Measurements from ENCODE around the gene CCDC192.

- TF ChIP-seq CTCF (IDR thresholded peaks at IDR 0.05) (no peak), MXD4 (CRISPR knock-in tag; IDR thresholded peaks at IDR 0.05; ENCODE audit: borderline replicate concordance) (no peak), TEAD4 (CRISPR knock-in tag; IDR thresholded peaks at IDR 0.05) (no peak), SP1 (CRISPR knock-in tag; conservative IDR thresholded peaks at IDR 0.05) (no peak), MAX (CRISPR knock-in tag; IDR thresholded peaks at IDR 0.05) (no peak), ZNF121 (CRISPR knock-in tag; IDR thresholded peaks at IDR 0.05) (no peak), ATF1 (CRISPR knock-in tag; IDR thresholded peaks at IDR 0.05) (no peak), ZNF416 (CRISPR knock-in tag; IDR thresholded peaks at IDR 0.05) (no peak), FOXK1 (CRISPR knock-in tag; IDR thresholded peaks at IDR 0.05) (no peak), CBFB (CRISPR knock-in tag; IDR thresholded peaks at IDR 0.05; ENCODE audit: low read depth) (no peak), ETV6 (CRISPR knock-in tag; IDR thresholded peaks at IDR 0.05) (no peak), USF2 (CRISPR knock-in tag; IDR thresholded peaks at IDR 0.05) (no peak)
Measured at GRCh38 chr5:127801751-127802476, 98.7 kb downstream of the CCDC192 start.

All from WTC11 (cell line).